GM20431 (cell line): Measurements from ENCODE around the gene EBF3.

Experiments used
- in situ Hi-C: fragments of 300-500 bp; cut with MseI, MboI; formaldehyde crosslinking; loops from one replicate; pipeline ENCODE4 v1.15.0; 2020; ENCODE audit warnings: low sequenced_read_pairs; ENCODE audit not compliant: unreplicated experiment

Gene EBF3

GRCh38 chr10:129859536-129859935 lies 104.5 kb downstream of the EBF3 start:
- in situ Hi-C loops = no loop called here

- in situ Hi-C loops = no loop called here
These were observed 106.7 kb downstream of the EBF3 start for GRCh38 chr10:129857242-129857960.

GRCh38 chr10:129855836-129856563 lies 108.1 kb downstream of the EBF3 start:
- in situ Hi-C loops = no loop called here

DNA sequence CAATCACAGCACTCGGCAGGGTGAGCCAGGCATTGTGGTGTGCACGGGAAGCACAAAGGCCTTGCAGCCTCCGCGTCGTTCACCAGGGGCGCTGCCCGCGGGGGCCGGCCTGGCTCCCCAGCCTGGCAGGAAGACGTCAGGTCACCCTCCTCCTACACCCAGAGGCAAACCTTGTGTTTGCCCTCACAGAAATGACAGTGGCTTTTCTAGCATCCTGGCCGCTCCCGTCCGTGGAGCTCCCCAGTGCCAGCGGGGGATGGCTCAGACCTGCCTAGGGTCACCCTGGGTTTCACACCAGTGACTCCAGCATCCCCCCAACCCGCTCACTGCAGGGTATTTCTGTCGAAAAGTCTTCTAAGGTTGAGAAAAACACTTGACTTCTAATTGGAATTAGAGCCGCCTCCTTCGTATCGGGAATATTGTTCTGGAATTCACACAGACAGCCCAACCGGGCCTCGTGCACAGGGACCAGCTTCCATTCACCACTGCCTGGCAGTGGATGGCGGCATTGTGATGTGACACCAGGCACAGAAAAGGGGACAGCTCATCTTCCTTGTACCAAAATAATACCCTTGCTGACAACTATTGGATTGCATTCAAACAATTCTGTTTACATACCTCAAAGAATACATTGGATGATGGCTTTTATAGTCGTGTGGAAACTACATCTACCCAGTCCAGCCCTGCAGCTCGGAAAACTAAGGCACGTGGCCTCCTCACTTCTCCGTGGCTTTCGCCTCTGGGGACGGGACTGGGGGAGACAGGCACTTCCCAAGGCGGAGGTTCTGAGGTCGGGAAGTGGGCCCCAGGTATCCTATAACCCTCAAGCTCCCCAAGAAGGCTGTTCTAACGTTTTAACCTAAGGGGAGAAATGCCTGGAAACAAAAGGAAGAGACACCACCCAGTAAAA lies 109.0 kb downstream of the EBF3 start:
- in situ Hi-C loops = no loop called here

GRCh38 chr10:129854158-129854557 lies 109.9 kb downstream of the EBF3 start:
- in situ Hi-C loops = no loop called here

DNA sequence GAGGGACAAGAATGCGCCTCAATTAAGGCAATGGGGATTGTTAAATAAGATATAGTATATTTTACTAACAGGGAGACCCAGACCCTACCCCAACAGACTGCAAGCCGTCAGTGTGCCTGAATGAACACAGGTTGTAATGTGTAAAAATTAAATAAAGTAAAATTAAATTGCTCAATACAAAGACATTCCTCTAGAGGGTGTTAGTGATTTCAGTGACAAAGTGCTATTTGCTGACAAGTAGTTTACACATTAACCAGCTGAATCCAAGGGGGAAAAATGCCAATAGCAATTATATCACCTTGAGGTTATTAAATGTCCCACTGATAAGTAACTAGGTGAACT lies 110.5 kb downstream of the EBF3 start:
- in situ Hi-C loops = no loop called here

- in situ Hi-C loops = no loop called here
These were observed 111.1 kb downstream of the EBF3 start for GRCh38 chr10:129852829-129853561.

GRCh38 chr10:129851941-129852640 lies 112.0 kb downstream of the EBF3 start:
- in situ Hi-C loops = no loop called here

DNA sequence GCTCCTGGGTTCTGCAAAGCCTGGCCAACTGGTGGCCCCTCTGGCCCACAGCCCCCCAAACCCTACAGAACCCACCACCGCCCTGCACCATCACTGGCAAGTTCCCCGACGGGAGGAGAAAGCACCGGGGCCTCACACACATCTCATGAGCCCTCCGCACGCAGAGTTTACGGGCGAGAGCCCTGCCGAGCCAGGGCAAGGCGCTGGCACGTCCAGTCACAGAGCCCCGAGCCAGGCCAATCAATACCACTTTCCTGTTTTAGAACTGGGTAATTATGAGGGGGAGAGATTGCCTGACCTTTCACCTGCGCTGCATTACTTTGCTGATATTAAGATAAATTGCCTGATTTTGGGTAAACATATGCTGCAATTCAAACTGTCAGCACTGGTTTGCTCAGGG lies 113.3 kb downstream of the EBF3 start:
- in situ Hi-C loops = no loop called here

DNA sequence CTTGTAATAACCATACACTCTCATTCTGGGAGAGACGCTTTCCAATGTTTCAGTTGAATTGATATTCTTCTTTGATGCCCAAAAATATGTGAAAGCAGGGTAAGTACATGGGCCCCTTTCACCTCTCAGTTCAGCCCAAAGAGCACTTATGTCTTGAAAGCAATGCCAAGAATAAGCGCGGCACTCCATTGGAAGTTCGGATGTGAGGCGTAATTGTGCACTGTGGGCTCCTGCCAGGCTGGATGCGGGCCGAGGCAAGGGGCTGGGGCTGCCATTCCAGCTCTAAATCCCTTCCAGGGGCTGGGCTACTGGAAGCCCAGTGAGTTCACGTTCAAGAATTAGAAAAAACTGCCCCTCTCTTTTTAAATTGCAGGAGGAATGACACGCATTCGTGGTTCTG lies 113.8 kb downstream of the EBF3 start:
- in situ Hi-C loops = no loop called here

- in situ Hi-C loops = no loop called here
These were observed 114.2 kb downstream of the EBF3 start for GRCh38 chr10:129849853-129850252.

DNA sequence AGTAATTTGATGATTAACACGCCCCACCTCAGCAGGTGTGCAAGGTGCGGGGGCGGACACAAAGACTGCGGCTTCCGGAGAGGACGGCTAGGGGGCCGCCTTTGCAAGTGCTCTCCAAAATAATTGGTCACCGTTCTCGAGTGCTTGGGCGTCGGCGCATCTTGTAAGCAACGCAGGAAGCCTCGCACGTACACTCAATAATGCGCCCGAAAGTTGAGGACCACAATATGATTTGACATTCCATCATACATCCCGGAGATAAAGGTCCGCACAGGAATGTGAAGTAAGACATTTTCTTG lies 114.7 kb downstream of the EBF3 start:
- in situ Hi-C loops = no loop called here

- in situ Hi-C loops = no loop called here
These were observed 115.2 kb downstream of the EBF3 start for GRCh38 chr10:129848696-129849451.

GRCh38 chr10:129847741-129848483 lies 116.2 kb downstream of the EBF3 start:
- in situ Hi-C loops = no loop called here

DNA sequence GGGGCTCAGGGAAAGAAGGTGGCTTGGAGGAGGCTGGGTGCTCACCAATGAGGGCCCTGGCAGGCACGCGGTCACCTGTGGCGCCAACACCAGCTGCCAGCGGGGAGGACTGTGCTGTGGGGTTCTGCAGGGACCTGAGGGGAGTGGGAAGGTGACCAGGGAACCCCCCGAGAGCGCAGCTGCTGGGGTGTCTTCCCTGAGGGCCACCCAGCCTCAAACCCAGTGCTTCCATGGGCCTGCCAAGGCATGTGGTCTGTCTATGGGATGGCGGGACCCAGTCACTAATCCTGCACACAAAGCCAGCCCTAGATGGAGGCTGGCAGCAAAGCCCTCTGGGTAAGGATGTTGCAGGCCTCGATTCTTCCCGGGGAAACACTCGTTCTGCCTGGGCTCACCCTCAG lies 117.1 kb downstream of the EBF3 start:
- in situ Hi-C loops = no loop called here

DNA sequence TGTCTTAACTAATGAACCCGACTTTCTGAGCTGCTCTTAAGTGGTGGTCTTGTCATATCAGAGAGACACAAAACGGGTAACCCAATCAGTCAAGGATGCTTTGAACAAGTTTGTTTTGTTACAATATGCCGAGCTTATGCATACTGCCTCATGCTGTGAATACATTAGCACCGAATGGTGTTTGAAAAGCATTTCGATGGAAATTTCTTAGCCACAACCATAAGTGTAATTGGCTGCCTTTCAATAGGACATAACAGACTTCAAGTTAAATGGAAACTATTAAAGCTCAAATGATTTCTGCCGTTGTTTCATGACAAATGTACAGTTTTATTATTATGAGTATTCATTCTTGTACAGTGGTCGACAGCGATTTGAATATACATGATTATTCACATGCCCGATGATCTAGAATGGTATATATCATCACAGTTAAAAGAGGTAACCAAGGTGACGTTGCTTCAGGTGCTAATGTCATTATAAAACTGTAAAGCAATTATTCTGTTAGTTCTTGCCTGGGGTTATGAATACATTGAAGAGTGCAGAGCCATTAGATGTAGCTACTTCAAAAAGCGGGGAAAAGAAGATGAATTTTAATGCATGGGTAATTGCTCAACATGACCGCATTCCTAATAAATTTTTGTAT lies 118.8 kb downstream of the EBF3 start:
- in situ Hi-C loops = no loop called here

- in situ Hi-C loops = no loop called here
These were observed 119.8 kb downstream of the EBF3 start for GRCh38 chr10:129844216-129844766.

- in situ Hi-C loops = no loop called here
These were observed 120.4 kb downstream of the EBF3 start for GRCh38 chr10:129843702-129844101.
